Stimulated activated naive CD4-positive, alpha-beta T cell treated with Interleukin-2 at 50 U/mL for 16 hours (primary cell): ENCODE data around the gene PKNOX2.
A peak's percentile ranks its signal among the peaks of the same experiment; 100 is the strongest.

Source experiments
- DNase-seq: peaks from one replicate; lab custom pipeline; 2025; lab: John Stamatoyannopoulos, UW

The PKNOX2 gene

GRCh38 chr11:125382314-125382791 is 217.8 kb downstream of the PKNOX2 start:
- DNase-seq, result no peak

DNA sequence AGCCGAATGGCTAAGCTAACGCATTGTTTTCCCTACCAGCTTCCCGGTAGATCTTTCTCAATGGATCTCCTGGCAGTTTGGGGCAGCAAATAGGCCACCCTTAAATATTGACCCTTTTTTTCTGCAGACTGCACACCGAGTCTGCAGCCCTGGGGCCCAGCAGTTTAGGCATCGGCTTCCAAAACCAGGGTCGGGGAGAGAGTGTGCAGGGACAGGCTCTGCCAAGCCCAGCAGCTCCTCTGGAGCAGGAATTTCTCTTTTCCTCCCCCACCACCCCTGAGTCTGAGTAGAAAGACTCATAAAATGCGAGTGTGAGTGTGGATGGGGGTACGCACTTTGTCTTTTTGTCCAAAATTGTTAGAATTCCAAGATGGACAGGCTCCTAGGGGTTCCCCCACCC is 218.3 kb downstream of the PKNOX2 start:
- DNase-seq, result no peak

DNA sequence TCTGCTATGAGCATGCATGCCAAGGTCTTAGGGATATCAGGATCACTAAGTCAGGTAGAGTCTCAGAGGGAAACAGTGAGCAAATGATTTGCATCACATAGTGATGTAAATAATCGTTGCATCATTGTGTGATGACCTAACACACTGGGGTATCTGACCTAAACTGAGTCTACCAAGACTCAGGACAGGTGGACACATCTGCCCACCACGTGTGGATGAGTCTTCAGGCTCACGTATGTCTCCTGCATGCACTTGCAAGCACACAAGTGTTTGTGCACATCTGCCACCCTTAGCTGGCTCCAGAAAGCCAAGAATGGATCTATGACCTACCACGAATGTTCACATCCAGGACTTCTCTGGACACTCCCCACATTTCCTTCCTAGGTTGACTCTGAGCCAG is 220.3 kb downstream of the PKNOX2 start:
- no peak for DNase-seq

GRCh38 chr11:125387901-125388300 is 223.3 kb downstream of the PKNOX2 start:
- no peak for DNase-seq

DNA sequence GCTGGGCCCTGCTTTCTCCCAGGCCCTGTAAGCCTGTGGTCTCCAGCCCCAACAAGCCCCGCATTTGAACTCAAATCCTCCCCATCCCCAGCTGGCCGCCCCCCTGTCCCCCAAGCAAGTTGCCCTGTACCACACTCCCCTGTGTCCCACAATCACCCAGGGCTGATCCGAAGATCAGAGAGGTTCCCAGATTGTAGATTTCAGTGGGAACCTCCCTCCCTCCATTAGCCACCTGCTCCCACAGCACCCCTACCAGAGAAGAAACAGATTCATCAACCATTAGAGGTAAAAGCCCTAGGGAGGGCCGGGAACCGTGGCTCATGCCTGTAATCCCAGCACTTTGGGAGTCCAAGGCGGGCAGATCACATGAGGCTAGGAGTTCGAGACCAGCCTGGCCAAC is 224.1 kb downstream of the PKNOX2 start:
- DNase-seq, result no peak

DNA sequence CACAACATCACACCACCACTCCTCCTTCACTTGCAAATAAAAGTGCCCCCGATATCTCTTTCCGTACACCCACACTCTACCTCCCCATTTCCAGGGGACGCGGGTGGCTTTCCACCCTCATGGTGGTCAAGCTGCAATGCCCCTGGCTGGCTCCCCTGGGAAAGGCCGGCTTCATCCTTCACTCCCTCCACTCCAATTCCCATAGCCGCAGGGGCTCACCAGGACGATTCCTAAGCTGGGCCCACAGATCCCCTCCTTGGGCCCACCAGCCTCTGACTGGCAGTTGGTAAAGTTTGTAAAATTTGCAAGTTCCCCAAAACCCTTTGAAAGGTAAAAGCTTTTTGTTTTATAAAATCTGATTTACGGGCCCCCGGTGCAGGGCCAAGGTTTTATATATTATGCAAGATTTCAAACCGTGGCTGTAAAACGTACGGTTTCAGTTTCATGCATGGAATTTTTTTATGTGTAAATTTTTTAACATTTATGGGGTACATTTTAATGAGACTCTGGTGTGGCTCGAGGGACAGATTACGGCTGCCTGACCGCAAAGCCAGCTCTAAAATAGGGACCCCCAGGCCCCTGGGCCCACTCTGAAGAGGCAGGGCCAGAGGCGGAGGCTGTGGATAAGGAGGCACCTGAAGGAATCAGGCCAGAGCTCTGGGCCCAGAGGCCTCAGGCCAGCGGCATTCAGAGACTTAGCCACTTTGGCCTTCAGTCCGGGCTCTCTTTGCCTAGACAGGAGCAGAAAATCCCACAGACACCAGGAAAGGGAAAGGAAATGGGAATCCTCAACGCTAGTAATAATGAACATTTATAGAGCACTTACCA is 225.0 kb downstream of the PKNOX2 start:
- DNase-seq, result no peak

DNA sequence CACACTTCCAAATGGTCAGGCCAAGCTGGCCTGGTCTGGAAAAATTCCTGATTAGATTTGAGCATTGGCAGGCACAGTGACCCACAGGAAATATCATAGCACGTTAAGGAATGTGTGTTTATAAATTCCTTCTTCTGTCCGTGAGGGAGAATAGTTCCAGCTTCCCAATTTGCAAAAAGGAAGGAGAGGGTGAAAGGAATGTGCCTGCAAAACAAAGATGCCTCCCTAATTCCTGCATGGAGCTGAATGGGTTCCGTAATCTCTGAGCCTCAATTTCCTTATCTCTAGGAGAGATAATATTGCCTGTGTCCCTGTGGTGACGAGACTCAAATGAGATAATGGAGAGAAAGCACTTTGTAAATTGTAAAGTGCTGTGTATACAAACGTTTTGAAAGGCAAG is 226.4 kb downstream of the PKNOX2 start:
- no peak for DNase-seq

- DNase-seq, result no peak
Measured at GRCh38 chr11:125393331-125393730, 228.8 kb downstream of the PKNOX2 start.

DNA sequence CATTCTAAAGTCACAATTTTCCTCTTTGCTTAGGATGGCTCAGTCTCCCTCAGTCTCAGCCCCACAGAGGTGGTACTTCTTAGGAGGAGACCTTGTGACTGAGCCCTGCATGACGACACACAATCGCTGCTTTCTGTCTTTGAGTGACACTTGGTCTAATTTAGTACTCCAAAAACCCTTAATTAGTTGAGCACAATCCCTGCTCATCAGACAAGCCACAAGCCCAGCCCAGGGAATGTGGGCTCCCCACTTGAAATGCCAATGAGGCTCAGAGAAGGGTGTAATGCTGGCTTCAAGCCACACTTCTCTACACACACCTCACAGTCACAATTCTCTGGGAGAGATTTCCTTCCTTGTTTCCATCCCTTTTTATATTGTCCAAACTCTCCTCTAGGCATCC is 229.7 kb downstream of the PKNOX2 start:
- no peak for DNase-seq

DNA sequence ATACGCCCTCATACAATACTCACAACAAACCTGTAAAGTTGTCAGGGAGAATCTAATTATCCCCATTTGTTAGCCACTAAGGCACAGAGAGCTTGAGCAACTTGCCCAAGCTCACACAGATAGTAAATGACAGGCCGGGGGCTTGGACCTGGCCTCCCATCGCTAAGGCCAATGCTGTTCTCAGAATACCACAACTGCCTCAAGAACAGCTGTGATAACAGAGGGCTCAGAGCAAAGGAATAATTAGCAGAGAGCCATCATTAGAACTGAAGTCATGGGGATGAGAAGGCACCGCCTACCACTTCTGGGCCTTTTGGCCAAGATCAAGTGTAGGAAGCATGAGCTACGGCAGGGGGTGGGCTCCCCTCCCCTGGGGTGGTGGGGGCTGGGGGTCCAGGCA is 232.9 kb downstream of the PKNOX2 start:
- no peak for DNase-seq

- no peak for DNase-seq
Measured at GRCh38 chr11:125398475-125398874, 233.9 kb downstream of the PKNOX2 start.

GRCh38 chr11:125398994-125399640 is 234.6 kb downstream of the PKNOX2 start:
- DNase-seq, result no peak

DNA sequence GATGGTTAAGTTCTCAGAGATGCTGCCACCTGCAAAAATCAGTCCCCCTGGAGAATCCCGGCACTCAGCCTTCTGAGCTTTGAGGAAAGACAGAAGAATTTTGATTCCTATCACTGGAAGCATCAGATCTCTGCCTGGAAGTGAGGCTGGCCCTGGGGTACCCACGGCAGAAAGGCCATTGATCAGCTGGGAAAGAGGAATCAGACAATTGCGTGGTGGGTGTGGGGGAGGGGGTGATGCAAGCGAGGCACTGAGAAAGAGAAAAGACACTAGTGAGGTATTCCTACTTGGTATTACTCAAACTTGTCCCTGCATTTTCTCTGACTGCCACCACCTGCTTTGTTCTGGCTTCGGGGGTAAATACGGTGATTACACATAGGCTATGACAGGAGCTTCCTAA is 235.4 kb downstream of the PKNOX2 start:
- no peak for DNase-seq

- DNase-seq, result no peak
Measured at GRCh38 chr11:125401235-125401634, 236.7 kb downstream of the PKNOX2 start.

DNA sequence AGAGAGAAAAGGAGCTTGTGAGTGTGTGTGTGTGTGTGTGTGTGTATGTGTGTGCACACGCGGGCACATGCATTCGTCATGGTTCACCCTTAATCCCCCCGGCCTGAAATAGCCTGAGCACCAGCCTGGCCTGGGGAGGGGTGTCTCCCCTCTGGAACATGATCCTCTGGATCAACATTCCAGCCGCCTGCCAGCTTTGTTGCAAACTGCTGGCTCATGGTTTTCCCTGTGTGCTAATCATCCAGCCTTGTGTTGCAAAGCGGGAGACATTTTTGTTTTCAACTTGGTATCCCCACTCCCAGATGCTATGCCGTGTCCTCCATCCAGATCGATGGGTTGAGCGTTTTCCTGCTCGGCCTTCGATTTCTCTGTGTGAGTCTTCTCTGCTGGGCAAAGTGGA is 237.2 kb downstream of the PKNOX2 start:
- no peak for DNase-seq

- DNase-seq, result no peak
Measured at GRCh38 chr11:125402435-125402834, 237.9 kb downstream of the PKNOX2 start.

GRCh38 chr11:125404157-125404810 is 239.7 kb downstream of the PKNOX2 start:
- no peak for DNase-seq

- DNase-seq, result peak; percentile 57
Measured at GRCh38 chr11:125404811-125405790, 240.6 kb downstream of the PKNOX2 start.

DNA sequence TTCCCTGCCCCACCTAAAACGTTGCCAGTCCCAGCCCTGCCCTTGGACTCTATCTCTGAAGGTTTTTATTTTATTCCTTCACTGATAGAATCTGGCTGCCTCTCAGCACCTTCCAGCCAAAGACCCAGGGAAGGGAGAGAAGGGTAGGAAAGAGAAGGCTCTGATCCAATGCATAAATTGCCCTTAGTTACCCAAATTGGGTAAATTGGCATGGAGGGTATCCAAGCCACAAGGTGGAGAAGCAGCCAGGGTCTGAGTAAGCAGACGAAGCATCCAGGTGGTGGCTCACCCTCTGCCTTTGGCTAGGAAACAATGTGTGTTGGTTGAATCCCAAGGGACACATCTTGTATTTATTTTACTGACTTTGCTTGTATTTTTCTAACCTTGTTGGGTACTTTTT is 242.5 kb downstream of the PKNOX2 start:
- no peak for DNase-seq

DNA sequence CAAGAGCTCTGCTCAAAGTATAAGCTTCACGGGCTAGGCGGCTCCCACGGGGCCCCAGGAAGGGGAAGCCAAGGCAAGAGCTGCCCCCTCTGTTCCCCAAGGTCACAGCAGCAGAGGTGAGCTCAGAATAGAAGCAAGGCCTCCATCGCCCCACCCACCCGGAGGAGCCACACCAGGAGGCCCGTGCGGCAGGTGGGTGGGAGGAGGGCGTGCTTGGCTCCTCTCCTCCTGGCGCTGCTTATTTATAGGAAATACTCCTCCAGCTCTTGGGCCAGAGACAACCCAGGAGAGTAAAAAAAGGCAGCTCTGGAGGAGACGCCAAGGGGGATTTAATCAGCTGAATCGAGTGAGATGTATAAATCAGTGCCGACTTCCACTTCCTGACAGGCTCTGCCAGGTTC is 243.8 kb downstream of the PKNOX2 start:
- DNase-seq, result no peak

DNA sequence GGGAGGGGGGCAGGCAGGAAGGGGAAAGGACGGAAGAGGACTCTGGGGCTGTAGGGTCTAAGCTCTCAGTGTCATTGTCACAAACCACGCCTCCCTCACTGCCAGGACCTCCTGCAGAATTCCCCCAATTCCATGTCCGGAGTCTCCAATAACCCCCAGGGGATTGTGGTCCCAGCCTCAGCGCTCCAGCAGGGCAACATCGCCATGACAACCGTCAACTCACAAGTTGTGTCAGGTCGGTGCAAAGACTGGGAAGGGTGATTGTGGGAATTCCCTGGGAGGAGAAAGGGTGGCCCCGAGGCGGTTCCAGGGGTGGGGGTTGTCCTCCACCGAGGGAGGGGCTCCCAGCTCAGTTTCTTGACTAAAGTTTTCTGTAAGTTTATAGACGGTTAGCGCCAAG is 245.5 kb downstream of the PKNOX2 start:
- DNase-seq, result no peak

- DNase-seq, result no peak
Measured at GRCh38 chr11:125412177-125412496, 247.6 kb downstream of the PKNOX2 start.
